Lung (tissue), 12 donors: Measurements from ENCODE around the gene PDLIM3. TPM values are rescaled to one million over a fixed set of nuclear protein-coding genes. Genes with fewer than 3 reads are reported as not detected.

Experiments
- ATAC-seq: fragments of 200-7000 bp; cut with Tn5 transposase; one replicate; pipeline ENCODE4 v1.9.1; 2020; ENCODE audit warnings: moderate number of reproducible peaks; ENCODE audit not compliant: insufficient read depth, low FRiP score
- DNase-seq, 3 donors: peaks; one replicate each; pipeline ENCODE4 v3.0.0-alpha.2; 2013 to 2017
- H3K27ac ChIP-seq, 2 donors: one replicate each; pipeline ENCODE4 v1.5.1; 2013; ENCODE audit warnings: mild to moderate bottlenecking in 2 of 2, moderate library complexity in 2 of 2, control low read depth in 1 of 2, inconsistent platforms in 1 of 2, low read depth in 1 of 2, low read length in 1 of 2
- H3K27me3 ChIP-seq, 3 donors: one replicate each; pipeline ENCODE4 v1.5.1; 2013; ENCODE audit warnings: low read length in 2 of 3; ENCODE audit not compliant: control insufficient read depth in 3 of 3, insufficient read depth in 3 of 3
- H3K36me3 ChIP-seq, 4 donors: one replicate each; pipeline ENCODE4 v1.5.1; 2013; ENCODE audit warnings: low read length in 4 of 4, mild to moderate bottlenecking in 1 of 4, moderate library complexity in 1 of 4; ENCODE audit not compliant: control insufficient read depth in 4 of 4, insufficient read depth in 4 of 4
- H3K4me1 ChIP-seq, 5 donors: one replicate each; pipeline ENCODE4 v1.5.1; 2013; ENCODE audit warnings: low read length in 5 of 5, mild to moderate bottlenecking in 2 of 5, moderate library complexity in 1 of 5; ENCODE audit not compliant: control insufficient read depth in 5 of 5, insufficient read depth in 5 of 5
- H3K4me3 ChIP-seq: one replicate; pipeline ENCODE4 v1.5.1; 2013; ENCODE audit warnings: mild to moderate bottlenecking, control low read depth, moderate library complexity
- H3K9ac ChIP-seq, 2 donors: one replicate each; pipeline ENCODE4 v1.5.1; 2013; ENCODE audit warnings: low read length in 2 of 2, control low read depth in 1 of 2; ENCODE audit not compliant: insufficient read depth in 1 of 2
- H3K9me3 ChIP-seq, 4 donors: one replicate each; pipeline ENCODE4 v1.5.1; 2013; ENCODE audit warnings: low read length in 3 of 4, mild to moderate bottlenecking in 1 of 4, moderate library complexity in 1 of 4; ENCODE audit not compliant: control insufficient read depth in 4 of 4, insufficient read depth in 3 of 4
- WGBS, 2 donors: extraction: QIAGEN DNeasy Blood & Tissue Kit; methylation state at CpG; one replicate each; pipeline ENCODE4 v1.1.7; 2013; 5-methylcytosine and 5-hydroxymethylcytosine counted together
- polyA plus RNA-seq, 2 donors: library from polyadenylated mRNA; stranded (reverse); fragments of 200-250 nt; gene quantifications; one replicate each; pipeline ENCODE4 v1.2.1, GENCODE V29; 2013
- total RNA-seq, 2 donors: library from RNA; depleted of rRNA in 1 of 2; stranded (reverse); fragments of >200 nt in 1 of 2; gene quantifications; one replicate each; pipeline ENCODE4 v1.2.1, GENCODE V29; 2014 to 2021
- TF ChIP-seq, protein P1 (sequence below): IDR thresholded peaks from 2 replicates; pipeline ENCODE4 v1.5.1; 2012; ENCODE audit warnings: mild to moderate bottlenecking; ENCODE audit errors: control extremely low read depth, extremely low read depth
- donor health status: control.
- donor health status: control.
- donor health status: Bipolar disorder and iron deficiency.
- donor health status: healthy.
- donor health status: DM: yes; HTN: yes; CAD: no.

The PDLIM3 gene
- total and polyA plus RNA-seq, 4 donors = 21.5 to 58.1 (median 33.9) TPM

GRCh38 chr4:185540040-185540439 lies 4.7 kb upstream of the PDLIM3 start:
- Histone ChIP-seq H3K4me3 (no peak overlapping the region), H3K9ac (no peak overlapping the region), H3K4me1 (peaks cover 0 to 35% (median 6%) of the 10 kb centered on the region in 5 donors), H3K9me3 (no peaks in the 10 kb centered on the region), H3K36me3 (no peaks in the 10 kb centered on the region), H3K27ac (no peak overlapping the region), H3K27me3 (peaks cover 0 to 18% (median 4%) of the 10 kb centered on the region in 3 donors)
- no peak for DNase-seq
- TF ChIP-seq, protein P1, sequence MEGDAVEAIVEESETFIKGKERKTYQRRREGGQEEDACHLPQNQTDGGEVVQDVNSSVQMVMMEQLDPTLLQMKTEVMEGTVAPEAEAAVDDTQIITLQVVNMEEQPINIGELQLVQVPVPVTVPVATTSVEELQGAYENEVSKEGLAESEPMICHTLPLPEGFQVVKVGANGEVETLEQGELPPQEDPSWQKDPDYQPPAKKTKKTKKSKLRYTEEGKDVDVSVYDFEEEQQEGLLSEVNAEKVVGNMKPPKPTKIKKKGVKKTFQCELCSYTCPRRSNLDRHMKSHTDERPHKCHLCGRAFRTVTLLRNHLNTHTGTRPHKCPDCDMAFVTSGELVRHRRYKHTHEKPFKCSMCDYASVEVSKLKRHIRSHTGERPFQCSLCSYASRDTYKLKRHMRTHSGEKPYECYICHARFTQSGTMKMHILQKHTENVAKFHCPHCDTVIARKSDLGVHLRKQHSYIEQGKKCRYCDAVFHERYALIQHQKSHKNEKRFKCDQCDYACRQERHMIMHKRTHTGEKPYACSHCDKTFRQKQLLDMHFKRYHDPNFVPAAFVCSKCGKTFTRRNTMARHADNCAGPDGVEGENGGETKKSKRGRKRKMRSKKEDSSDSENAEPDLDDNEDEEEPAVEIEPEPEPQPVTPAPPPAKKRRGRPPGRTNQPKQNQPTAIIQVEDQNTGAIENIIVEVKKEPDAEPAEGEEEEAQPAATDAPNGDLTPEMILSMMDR = no peak
- ATAC-seq = no peak
- 77 to 78% methylated on average over 8 of the region's 8 CpGs for WGBS, 2 donors

- Histone ChIP-seq H3K9ac (no peak overlapping the region), H3K36me3 (no peaks in the 10 kb centered on the region), H3K4me1 (peaks cover 0 to 38% (median 6%) of the 10 kb centered on the region in 5 donors), H3K9me3 (no peaks in the 10 kb centered on the region), H3K27ac (no peak overlapping the region), H3K27me3 (peaks cover 0 to 21% (median 4%) of the 10 kb centered on the region in 3 donors), H3K4me3 (no peak overlapping the region)
- TF ChIP-seq, protein P1 = no peak
- DNase-seq (no peak), ATAC-seq (no peak)
- WGBS, 2 donors = 34 to 66% methylated on average over 1 of the region's 1 CpG
Measured at GRCh38 chr4:185538806-185539205, 3.5 kb upstream of the PDLIM3 start.

GRCh38 chr4:185536411-185536709 lies 1.1 kb upstream of the PDLIM3 start:
- no peaks in the 10 kb centered on the region for H3K36me3 ChIP-seq
- 11 to 13% methylated on average over 4 of the region's 4 CpGs for WGBS, 2 donors
- DNase-seq (no peak), ATAC-seq (no peak)
- TF ChIP-seq, protein P1 = no peak
- H3K4me3 ChIP-seq = no peak overlapping the region
- no peaks in the 10 kb centered on the region for H3K9me3 ChIP-seq
- peaks cover 0 to 25% (median 6%) of the 10 kb centered on the region in 5 donors for H3K4me1 ChIP-seq
- peaks cover 0 to 21% (median 4%) of the 10 kb centered on the region in 3 donors for H3K27me3 ChIP-seq
- H3K9ac ChIP-seq = no peak overlapping the region
- H3K27ac ChIP-seq = no peak overlapping the region
